ENCODE results near the gene PROM1.

Gene PROM1

DNA sequence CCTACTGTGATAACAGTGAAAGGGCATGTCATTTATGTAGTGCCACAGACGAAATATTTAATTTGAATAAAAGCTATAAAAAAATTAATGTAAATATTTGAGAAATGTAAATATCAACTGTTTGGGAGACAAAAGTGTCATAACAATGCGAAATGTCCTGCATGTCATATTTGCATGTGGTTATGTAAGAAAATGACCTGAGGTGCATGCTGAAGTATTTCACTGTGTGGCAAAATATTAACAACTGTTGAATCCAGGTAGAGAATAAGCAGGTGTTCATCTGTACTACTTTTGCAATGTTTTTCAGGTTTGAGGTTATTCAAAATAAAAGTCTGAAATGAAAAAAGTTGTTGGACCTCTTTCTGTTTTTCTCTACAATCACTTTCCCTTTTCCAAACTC, 30.9 kb downstream of the PROM1 start:
- no peaks in the 10 kb centered on the region for H3K4me1 ChIP-seq (ENCODE audit: control insufficient read depth, insufficient read depth, low read length)
- H3K36me3 ChIP-seq (ENCODE audit: control insufficient read depth in 2 of 2, insufficient read depth in 1 of 2, low read length in 2 of 2) = no peaks in the 10 kb centered on the region

DNA sequence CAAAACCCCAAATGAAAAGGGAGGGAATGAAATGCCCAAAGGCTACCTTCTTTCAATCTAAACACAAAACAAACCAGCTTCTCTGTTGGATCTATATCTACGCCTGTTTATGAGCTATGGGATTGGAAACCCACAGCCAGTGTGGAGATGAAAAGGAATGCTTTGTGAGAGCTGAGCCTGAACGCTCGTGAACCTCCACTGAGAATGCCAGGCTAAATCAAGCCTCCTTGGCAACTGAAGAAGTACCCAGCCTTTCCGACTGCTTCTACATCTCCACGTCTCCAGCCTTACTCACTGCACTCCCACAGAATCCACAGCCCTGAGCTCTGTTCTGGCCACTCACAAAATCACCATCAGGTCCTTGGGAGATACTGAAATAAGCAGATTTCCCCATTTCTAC, 31.8 kb downstream of the PROM1 start:
- H3K4me3 ChIP-seq (ENCODE audit: low read depth, low read length) = no peak overlapping the region
- no peaks in the 10 kb centered on the region for H3K36me3 ChIP-seq (ENCODE audit: control insufficient read depth in 2 of 2, insufficient read depth in 1 of 2, low read length in 2 of 2)
- no peak for TF ChIP-seq ZNF654 (tag by site-specific recombination; IDR thresholded peaks at IDR 0.05; ENCODE audit: low read depth)
- no peak for TF ChIP-seq ZNF701 (tag by site-specific recombination; IDR thresholded peaks at IDR 0.05)
- ChIA-PET CTCF (interaction anchor here (1.3 kb wide), 1 partner anchor 51 kb away, joined by 3 read pairs; no protein-coding TSS in a partner anchor), POLR2A (no interaction called here)
- no peaks in the 10 kb centered on the region for H3K4me1 ChIP-seq (ENCODE audit: control insufficient read depth, insufficient read depth, low read length)
- H3K9me3 ChIP-seq (ENCODE audit: control insufficient read depth, insufficient read depth, low read depth, low read length) = no peaks in the 10 kb centered on the region
- no peak overlapping the region for H3K27ac ChIP-seq (ENCODE audit: extremely low read depth, low read depth, low read length)

More for the DNA sequence above, 30.9 kb downstream of the PROM1 start:
- H3K4me3 ChIP-seq (ENCODE audit: low read depth, low read length) = no peak overlapping the region
- ChIA-PET CTCF (interaction anchor here (0.8 to 1.3 kb wide), 2 partner anchors 52 to 230 kb away, joined by 3 read pairs; no protein-coding TSS in a partner anchor), POLR2A (no interaction called here)
- H3K27ac ChIP-seq (ENCODE audit: extremely low read depth, low read depth, low read length) = no peak overlapping the region
- TF ChIP-seq ZEB2 (tag by site-specific recombination; IDR thresholded peaks at IDR 0.05) (no peak), ZNF169 (tag by site-specific recombination; IDR thresholded peaks at IDR 0.05) (no peak), ZXDB (tag by site-specific recombination; IDR thresholded peaks at IDR 0.05) (no peak), ZNF221 (tag by site-specific recombination; IDR thresholded peaks at IDR 0.05; ENCODE audit: borderline replicate concordance) (no peak)
- TF ChIP-seq, protein P1, sequence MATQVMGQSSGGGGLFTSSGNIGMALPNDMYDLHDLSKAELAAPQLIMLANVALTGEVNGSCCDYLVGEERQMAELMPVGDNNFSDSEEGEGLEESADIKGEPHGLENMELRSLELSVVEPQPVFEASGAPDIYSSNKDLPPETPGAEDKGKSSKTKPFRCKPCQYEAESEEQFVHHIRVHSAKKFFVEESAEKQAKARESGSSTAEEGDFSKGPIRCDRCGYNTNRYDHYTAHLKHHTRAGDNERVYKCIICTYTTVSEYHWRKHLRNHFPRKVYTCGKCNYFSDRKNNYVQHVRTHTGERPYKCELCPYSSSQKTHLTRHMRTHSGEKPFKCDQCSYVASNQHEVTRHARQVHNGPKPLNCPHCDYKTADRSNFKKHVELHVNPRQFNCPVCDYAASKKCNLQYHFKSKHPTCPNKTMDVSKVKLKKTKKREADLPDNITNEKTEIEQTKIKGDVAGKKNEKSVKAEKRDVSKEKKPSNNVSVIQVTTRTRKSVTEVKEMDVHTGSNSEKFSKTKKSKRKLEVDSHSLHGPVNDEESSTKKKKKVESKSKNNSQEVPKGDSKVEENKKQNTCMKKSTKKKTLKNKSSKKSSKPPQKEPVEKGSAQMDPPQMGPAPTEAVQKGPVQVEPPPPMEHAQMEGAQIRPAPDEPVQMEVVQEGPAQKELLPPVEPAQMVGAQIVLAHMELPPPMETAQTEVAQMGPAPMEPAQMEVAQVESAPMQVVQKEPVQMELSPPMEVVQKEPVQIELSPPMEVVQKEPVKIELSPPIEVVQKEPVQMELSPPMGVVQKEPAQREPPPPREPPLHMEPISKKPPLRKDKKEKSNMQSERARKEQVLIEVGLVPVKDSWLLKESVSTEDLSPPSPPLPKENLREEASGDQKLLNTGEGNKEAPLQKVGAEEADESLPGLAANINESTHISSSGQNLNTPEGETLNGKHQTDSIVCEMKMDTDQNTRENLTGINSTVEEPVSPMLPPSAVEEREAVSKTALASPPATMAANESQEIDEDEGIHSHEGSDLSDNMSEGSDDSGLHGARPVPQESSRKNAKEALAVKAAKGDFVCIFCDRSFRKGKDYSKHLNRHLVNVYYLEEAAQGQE (tag by site-specific recombination; IDR thresholded peaks at IDR 0.05) = no peak
- TF ChIP-seq, protein P2, sequence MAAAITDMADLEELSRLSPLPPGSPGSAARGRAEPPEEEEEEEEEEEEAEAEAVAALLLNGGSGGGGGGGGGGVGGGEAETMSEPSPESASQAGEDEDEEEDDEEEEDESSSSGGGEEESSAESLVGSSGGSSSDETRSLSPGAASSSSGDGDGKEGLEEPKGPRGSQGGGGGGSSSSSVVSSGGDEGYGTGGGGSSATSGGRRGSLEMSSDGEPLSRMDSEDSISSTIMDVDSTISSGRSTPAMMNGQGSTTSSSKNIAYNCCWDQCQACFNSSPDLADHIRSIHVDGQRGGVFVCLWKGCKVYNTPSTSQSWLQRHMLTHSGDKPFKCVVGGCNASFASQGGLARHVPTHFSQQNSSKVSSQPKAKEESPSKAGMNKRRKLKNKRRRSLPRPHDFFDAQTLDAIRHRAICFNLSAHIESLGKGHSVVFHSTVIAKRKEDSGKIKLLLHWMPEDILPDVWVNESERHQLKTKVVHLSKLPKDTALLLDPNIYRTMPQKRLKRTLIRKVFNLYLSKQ (tag by site-specific recombination; IDR thresholded peaks at IDR 0.05; ENCODE audit: borderline replicate concordance) = no peak
- H3K9me3 ChIP-seq (ENCODE audit: control insufficient read depth, insufficient read depth, low read depth, low read length) = no peaks in the 10 kb centered on the region

DNA sequence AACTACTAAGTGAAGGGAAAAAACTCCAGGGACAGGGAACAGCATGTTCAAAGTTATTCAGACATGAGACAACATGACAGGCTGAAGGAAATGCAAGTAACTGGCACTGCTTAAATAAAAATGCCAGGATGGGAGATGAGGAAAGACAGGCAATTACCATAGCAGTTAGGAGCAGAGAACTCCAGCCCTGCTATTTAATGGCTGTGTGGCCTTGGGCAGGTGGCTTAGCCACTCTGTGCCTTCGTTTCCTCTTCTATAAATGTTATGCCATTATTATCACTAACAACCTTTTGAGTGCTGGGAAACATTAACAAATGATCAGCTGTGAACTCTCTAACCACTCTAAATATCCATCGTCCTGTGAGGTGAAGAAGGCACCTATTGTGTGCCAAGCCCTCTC, 32.7 kb downstream of the PROM1 start:
- TF ChIP-seq TCF7L2 (IDR thresholded peaks at IDR 0.05; ENCODE audit: borderline replicate concordance, low read depth, low read length) (no peak), KLF8 (tag by site-specific recombination; IDR thresholded peaks at IDR 0.05) (no peak), ZNF302 (tag by site-specific recombination; IDR thresholded peaks at IDR 0.05; ENCODE audit: low read depth) (no peak), ZNF155 (tag by site-specific recombination; IDR thresholded peaks at IDR 0.05) (no peak), SP3 (tag by site-specific recombination; IDR thresholded peaks at IDR 0.05) (no peak), ZBTB48 (tag by site-specific recombination; IDR thresholded peaks at IDR 0.05) (no peak), ZNF10 (tag by site-specific recombination; IDR thresholded peaks at IDR 0.05) (no peak), YY1 (tag by site-specific recombination; IDR thresholded peaks at IDR 0.05) (no peak), SP7 (tag by site-specific recombination; IDR thresholded peaks at IDR 0.05) (no peak)
- TF ChIP-seq, protein P3, sequence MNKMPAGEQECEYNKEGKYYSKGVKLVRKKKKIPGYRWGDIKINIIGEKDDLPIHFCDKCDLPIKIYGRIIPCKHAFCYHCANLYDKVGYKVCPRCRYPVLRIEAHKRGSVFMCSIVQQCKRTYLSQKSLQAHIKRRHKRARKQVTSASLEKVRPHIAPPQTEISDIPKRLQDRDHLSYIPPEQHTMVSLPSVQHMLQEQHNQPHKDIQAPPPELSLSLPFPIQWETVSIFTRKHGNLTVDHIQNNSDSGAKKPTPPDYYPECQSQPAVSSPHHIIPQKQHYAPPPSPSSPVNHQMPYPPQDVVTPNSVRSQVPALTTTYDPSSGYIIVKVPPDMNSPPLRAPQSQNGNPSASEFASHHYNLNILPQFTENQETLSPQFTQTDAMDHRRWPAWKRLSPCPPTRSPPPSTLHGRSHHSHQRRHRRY (tag by site-specific recombination; IDR thresholded peaks at IDR 0.05) = no peak
- TF ChIP-seq, protein P4, sequence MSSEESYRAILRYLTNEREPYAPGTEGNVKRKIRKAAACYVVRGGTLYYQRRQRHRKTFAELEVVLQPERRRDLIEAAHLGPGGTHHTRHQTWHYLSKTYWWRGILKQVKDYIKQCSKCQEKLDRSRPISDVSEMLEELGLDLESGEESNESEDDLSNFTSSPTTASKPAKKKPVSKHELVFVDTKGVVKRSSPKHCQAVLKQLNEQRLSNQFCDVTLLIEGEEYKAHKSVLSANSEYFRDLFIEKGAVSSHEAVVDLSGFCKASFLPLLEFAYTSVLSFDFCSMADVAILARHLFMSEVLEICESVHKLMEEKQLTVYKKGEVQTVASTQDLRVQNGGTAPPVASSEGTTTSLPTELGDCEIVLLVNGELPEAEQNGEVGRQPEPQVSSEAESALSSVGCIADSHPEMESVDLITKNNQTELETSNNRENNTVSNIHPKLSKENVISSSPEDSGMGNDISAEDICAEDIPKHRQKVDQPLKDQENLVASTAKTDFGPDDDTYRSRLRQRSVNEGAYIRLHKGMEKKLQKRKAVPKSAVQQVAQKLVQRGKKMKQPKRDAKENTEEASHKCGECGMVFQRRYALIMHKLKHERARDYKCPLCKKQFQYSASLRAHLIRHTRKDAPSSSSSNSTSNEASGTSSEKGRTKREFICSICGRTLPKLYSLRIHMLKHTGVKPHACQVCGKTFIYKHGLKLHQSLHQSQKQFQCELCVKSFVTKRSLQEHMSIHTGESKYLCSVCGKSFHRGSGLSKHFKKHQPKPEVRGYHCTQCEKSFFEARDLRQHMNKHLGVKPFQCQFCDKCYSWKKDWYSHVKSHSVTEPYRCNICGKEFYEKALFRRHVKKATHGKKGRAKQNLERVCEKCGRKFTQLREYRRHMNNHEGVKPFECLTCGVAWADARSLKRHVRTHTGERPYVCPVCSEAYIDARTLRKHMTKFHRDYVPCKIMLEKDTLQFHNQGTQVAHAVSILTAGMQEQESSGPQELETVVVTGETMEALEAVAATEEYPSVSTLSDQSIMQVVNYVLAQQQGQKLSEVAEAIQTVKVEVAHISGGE (tag by site-specific recombination; conservative IDR thresholded peaks at IDR 0.05; ENCODE audit: low read depth) = no peak
- Histone ChIP-seq H3K36me3 (ENCODE audit: control insufficient read depth in 2 of 2, insufficient read depth in 1 of 2, low read length in 2 of 2) (no peaks in the 10 kb centered on the region), H3K27ac (ENCODE audit: extremely low read depth, low read depth, low read length) (no peak overlapping the region), H3K4me3 (ENCODE audit: low read depth, low read length) (no peak overlapping the region), H3K4me1 (ENCODE audit: control insufficient read depth, insufficient read depth, low read length) (no peaks in the 10 kb centered on the region), H3K9me3 (ENCODE audit: control insufficient read depth, insufficient read depth, low read depth, low read length) (no peaks in the 10 kb centered on the region)
- CTCF ChIA-PET = no interaction called here
- POLR2A ChIA-PET = no interaction called here
